K562 (cell line): ENCODE measurements around the gene SYMPK. TPM values are rescaled to one million over a fixed set of nuclear protein-coding genes. Genes with fewer than 3 reads are reported as not detected.

Experiments used
- CTCF ChIP-seq, 3 experiments: IDR thresholded peaks in 2 of 3; conservative IDR thresholded peaks in 1 of 3; 2 replicates each; pipeline ENCODE4 v1.5.1; 2011 to 2012; ENCODE audit warnings: low read length in 3 of 3, mild to moderate bottlenecking in 3 of 3, control low read depth in 2 of 3, improper control_type of control experiment in 1 of 3, inconsistent platforms in 1 of 3, low read depth in 1 of 3, mixed read lengths in 1 of 3, moderate library complexity in 1 of 3; ENCODE audit not compliant: insufficient read depth in 2 of 3
- EGR1 ChIP-seq: fragments of 450-650 bp; conservative IDR thresholded peaks from 2 replicates; pipeline ENCODE4 v1.6.1; 2017; ENCODE audit warnings: mild to moderate bottlenecking
- GMEB1 ChIP-seq: fragments of 250-450 bp; sonication (Bioruptor Pico); IDR thresholded peaks from 2 replicates; pipeline ENCODE4 v1.4.0; 2020; ENCODE audit warnings: mild to moderate bottlenecking
- HIVEP1 ChIP-seq: fragments of 250-450 bp; sonication (Bioruptor Pico); IDR thresholded peaks from 2 replicates; pipeline ENCODE4 v1.4.0; 2020; ENCODE audit warnings: mild to moderate bottlenecking
- KDM1A ChIP-seq, 2 experiments: fragments of 450-650 bp; IDR thresholded peaks; 2 replicates each; pipeline ENCODE4 v1.6.1; 2016; ENCODE audit warnings: mild to moderate bottlenecking in 2 of 2
- KLF16 ChIP-seq: IDR thresholded peaks from 2 replicates; pipeline ENCODE4 v1.6.1; 2016; ENCODE audit warnings: antibody characterized with exemption
- NFE2 ChIP-seq: IDR thresholded peaks from 2 replicates; pipeline ENCODE4 v1.6.1; 2014; ENCODE audit warnings: antibody characterized with exemption, low read depth
- RAD21 ChIP-seq, 2 experiments: fragments of 250-450 bp in 1 of 2; fragments of 450-650 bp in 1 of 2; sonication (Bioruptor Pico) in 1 of 2; formaldehyde crosslinking in 1 of 2; IDR thresholded peaks in 1 of 2; conservative IDR thresholded peaks in 1 of 2; 2 replicates each; pipeline versions ENCODE4 v1.4.0 to v1.8.0; 2020 to 2022; ENCODE audit warnings: mild to moderate bottlenecking in 2 of 2, moderate library complexity in 1 of 2
- RCOR1 ChIP-seq, 2 experiments: IDR thresholded peaks; 2 replicates each; pipeline ENCODE4 v1.6.1; 2012; ENCODE audit warnings: low read depth in 2 of 2, low read length in 2 of 2, borderline replicate concordance in 1 of 2, improper control_type of control experiment in 1 of 2
- SMC3 ChIP-seq: conservative IDR thresholded peaks from 2 replicates; pipeline ENCODE4 v1.6.1; 2011; ENCODE audit warnings: low read depth, low read length, improper control_type of control experiment; ENCODE audit not compliant: insufficient read depth
- STAT5A ChIP-seq: IDR thresholded peaks from 2 replicates; pipeline ENCODE4 v1.6.1; 2012; ENCODE audit warnings: low read length, inconsistent platforms, borderline replicate concordance
- ZNF695 ChIP-seq: fragments of 450-650 bp; formaldehyde crosslinking; IDR thresholded peaks from 2 replicates; pipeline ENCODE4 v1.4.0; 2020; ENCODE audit warnings: mild to moderate bottlenecking, moderate library complexity
- ZNF764 ChIP-seq: fragments of 250-450 bp; sonication (Bioruptor Pico); IDR thresholded peaks from 2 replicates; pipeline ENCODE4 v1.4.0; 2020; ENCODE audit warnings: low read depth, mild to moderate bottlenecking, moderate library complexity
- ZSCAN32 ChIP-seq: fragments of 450-650 bp; formaldehyde crosslinking; IDR thresholded peaks from 2 replicates; pipeline ENCODE4 v1.4.0; 2020; ENCODE audit warnings: mild to moderate bottlenecking, moderate library complexity
- polyA plus RNA-seq, 8 experiments: library from polyadenylated mRNA; depleted of rRNA in 4 of 8; stranded (reverse) in 5 of 8; unstranded in 3 of 8; fragments of >200 nt; fragmentation: Nextera tagmentation in 2 of 8; fragmentation: Illumina TruSeq in 1 of 8; extraction: Ambion mirVana in 2 of 8; extraction: Trizol in 1 of 8; gene quantifications; 2 replicates each; pipeline versions ENCODE4 v1.2.1 to v1.2.3, GENCODE V29; 2011 to 2014; ENCODE audit warnings: inconsistent platforms in 1 of 8, missing spikeins in 1 of 8
- total RNA-seq, 7 experiments: library from RNA; depleted of rRNA in 6 of 7; stranded (reverse); fragments of >200 nt in 6 of 7; fragmentation: Illumina TruSeq in 2 of 7; extraction: Trizol in 2 of 7; gene quantifications; 2 replicates each; pipeline versions ENCODE4 v1.2.1 to v1.2.3, GENCODE V29; 2011 to 2021; ENCODE audit warnings: low replicate concordance in 1 of 7
- TF ChIP-seq, protein P1 (sequence below): sonication (generic); formaldehyde crosslinking; IDR thresholded peaks from 2 replicates; pipeline ENCODE4 v1.8.0; 2022; ENCODE audit warnings: missing genetic modification reagents, mild to moderate bottlenecking, moderate library complexity, borderline replicate concordance

The SYMPK gene
- total and polyA plus RNA-seq, 9 of the 15 experiments (the other 6 are each of a cell fraction or from before 2014, with no cell fraction given): 0.73 to 95.5 (median 58.4) TPM

DNA sequence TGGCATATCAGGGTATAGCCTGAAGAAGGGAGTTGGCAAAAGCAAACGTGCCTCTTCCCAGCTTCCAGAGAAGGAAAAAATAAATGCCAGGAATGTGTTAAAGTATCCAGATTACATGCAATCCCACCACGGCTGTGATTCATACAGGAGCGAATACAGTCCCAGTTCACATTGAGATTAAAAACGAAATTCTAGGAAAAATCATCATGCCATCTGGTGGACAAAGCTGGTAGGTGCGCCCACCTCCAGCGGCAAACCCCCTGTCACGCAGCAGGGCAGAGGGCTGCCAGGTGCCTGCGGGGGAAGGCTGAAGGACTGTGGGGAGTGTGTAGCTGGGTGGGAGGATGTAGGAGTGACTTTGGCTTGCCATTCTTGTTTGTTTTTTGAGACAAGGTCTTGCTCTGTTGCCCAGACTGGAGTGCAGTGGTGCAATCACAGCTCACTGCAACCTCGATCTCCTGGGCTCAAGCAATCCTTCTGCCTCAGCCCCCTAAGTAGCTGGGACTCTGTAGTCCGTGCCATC is 63.9 kb downstream of the SYMPK start (continued):
- TF ChIP-seq GMEB1 (CRISPR knock-in tag): no peak
- TF ChIP-seq STAT5A: peak; percentile 38; the same call in 1 of the 2 replicates
- TF ChIP-seq EGR1: peak; percentile 54
- peak; percentile 43; the same call in 1 of the 2 replicates for TF ChIP-seq ZNF764 (CRISPR knock-in tag)
- TF ChIP-seq RAD21 (CRISPR knock-in tag; conservative IDR thresholded peaks at IDR 0.05 in 1 of 2, IDR thresholded peaks at IDR 0.05 in 1 of 2): peak; percentile 41 to 64
- peak; percentile 21; the same call in 1 of the 2 replicates for TF ChIP-seq KLF16
- TF ChIP-seq NFE2: no peak
- TF ChIP-seq KDM1A (IDR thresholded peaks at IDR 0.05): peak; percentile 58 to 66; a peak in 2 of 4 replicates
- peak; percentile 66; the same call in 1 of the 2 replicates for TF ChIP-seq SMC3
- TF ChIP-seq ZNF695 (CRISPR knock-in tag): no peak
- TF ChIP-seq HIVEP1 (CRISPR knock-in tag): no peak
- TF ChIP-seq RCOR1 (IDR thresholded peaks at IDR 0.05; ENCODE audit: borderline replicate concordance in 1 of 2, low read depth in 2 of 2, low read length in 2 of 2): 0 out of 4 replicates have a peak, but pooled peaks of 1 of the 2 experiments have one; percentile 44
- TF ChIP-seq ZSCAN32: no peak
- TF ChIP-seq, protein P1, sequence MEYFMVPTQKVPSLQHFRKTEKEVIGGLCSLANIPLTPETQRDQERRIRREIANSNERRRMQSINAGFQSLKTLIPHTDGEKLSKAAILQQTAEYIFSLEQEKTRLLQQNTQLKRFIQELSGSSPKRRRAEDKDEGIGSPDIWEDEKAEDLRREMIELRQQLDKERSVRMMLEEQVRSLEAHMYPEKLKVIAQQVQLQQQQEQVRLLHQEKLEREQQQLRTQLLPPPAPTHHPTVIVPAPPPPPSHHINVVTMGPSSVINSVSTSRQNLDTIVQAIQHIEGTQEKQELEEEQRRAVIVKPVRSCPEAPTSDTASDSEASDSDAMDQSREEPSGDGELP (CRISPR knock-in tag): peak; percentile 41; the same call in 1 of the 2 replicates
- TF ChIP-seq CTCF (IDR thresholded peaks at IDR 0.05 in 2 of 3, conservative IDR thresholded peaks at IDR 0.05 in 1 of 3; ENCODE audit: insufficient read depth in 2 of 3, low read depth in 1 of 3, low read length in 3 of 3): peak; percentile 72 to 82 (median 77)
